SU-DHL-6 (cell line): ENCODE data around the gene PRAMEF5.
"Not testable (repeated sequence)": the region's sequence is repeated elsewhere in the genome, so short reads cannot be mapped to it uniquely, and the experiment has no call there.

Experiments
- CTCF ChIP-seq: fragments of 200-600 bp; sonication (generic); IDR thresholded peaks from one replicate; pipeline ENCODE4 v1.5.1; 2017; ENCODE audit warnings: antibody characterized with exemption, mild to moderate bottlenecking, low read length, moderate library complexity; ENCODE audit not compliant: insufficient read depth, poor library complexity, severe bottlenecking
- EZH2phosphoT487 ChIP-seq: fragments of 200-600 bp; sonication (generic), shearing (Covaris generic); conservative IDR thresholded peaks from 2 replicates; pipeline ENCODE4 v1.6.1; 2018; ENCODE audit warnings: mild to moderate bottlenecking, antibody characterized with exemption, low read length, moderate library complexity, mixed read lengths

DNA sequence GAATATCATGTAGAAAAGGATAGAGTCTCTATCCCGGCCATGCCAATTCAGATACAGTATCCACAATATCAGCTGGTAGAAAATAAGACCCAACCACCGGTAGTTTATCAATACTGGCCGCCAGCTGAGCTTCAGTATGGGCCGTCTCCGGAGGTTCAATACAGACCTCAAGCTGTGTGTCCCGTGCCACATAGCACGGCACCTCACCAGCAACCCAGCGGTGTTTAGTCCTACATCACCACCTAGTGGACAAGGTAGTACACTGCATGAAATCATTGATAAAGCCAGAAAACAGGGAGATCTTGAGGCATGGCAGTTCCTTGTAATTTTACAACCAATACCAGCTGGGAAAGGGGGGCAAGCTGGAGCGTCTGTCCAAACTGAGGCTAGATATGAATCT, 45.3 kb upstream of the PRAMEF5 start:
- TF ChIP-seq CTCF, EZH2phosphoT487: not testable (repeated sequence)
